Measurements from ENCODE around the gene NGF.

NGF gene

GRCh38 chr1:115373305-115373704, 35.3 kb upstream of the NGF start:
- TF ChIP-seq FOXP2 (optimal IDR thresholded peaks at IDR 0.05; ENCODE audit: borderline replicate concordance, extremely low read depth, extremely low read length, insufficient read depth) (no peak), SIN3A (IDR thresholded peaks at IDR 0.05; ENCODE audit: borderline replicate concordance, insufficient read depth, low read length) (no peak), POLR2AphosphoS5 (IDR thresholded peaks at IDR 0.05; ENCODE audit: low read depth, low read length) (no peak), TAF1 (IDR thresholded peaks at IDR 0.05; ENCODE audit: borderline replicate concordance, insufficient read depth, low read length) (no peak)
- TF ChIP-seq, protein P1, sequence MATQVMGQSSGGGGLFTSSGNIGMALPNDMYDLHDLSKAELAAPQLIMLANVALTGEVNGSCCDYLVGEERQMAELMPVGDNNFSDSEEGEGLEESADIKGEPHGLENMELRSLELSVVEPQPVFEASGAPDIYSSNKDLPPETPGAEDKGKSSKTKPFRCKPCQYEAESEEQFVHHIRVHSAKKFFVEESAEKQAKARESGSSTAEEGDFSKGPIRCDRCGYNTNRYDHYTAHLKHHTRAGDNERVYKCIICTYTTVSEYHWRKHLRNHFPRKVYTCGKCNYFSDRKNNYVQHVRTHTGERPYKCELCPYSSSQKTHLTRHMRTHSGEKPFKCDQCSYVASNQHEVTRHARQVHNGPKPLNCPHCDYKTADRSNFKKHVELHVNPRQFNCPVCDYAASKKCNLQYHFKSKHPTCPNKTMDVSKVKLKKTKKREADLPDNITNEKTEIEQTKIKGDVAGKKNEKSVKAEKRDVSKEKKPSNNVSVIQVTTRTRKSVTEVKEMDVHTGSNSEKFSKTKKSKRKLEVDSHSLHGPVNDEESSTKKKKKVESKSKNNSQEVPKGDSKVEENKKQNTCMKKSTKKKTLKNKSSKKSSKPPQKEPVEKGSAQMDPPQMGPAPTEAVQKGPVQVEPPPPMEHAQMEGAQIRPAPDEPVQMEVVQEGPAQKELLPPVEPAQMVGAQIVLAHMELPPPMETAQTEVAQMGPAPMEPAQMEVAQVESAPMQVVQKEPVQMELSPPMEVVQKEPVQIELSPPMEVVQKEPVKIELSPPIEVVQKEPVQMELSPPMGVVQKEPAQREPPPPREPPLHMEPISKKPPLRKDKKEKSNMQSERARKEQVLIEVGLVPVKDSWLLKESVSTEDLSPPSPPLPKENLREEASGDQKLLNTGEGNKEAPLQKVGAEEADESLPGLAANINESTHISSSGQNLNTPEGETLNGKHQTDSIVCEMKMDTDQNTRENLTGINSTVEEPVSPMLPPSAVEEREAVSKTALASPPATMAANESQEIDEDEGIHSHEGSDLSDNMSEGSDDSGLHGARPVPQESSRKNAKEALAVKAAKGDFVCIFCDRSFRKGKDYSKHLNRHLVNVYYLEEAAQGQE (IDR thresholded peaks at IDR 0.05; ENCODE audit: insufficient read depth in 1 of 2, low read depth in 2 of 2, low read length in 2 of 2): no peak

DNA sequence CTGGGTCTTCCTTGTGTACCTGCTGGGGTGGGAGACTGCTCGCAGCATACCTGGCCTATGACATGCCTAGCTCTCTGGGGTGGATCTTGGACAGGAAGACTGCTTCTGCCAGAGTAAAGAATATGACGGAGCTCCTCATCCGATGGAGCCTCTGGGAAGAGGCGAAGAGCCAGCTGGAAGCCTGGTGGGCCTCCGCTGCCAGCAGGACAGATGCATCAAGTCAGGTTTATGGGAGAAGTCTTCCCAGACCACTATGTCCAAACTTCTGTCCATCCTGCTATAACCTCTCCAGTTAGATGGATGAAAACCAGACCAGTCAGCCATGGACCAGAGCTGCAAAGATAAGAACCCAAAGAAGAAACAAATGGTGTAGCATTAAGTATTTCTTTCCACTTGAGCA, 27.7 kb upstream of the NGF start:
- no peak for TF ChIP-seq POLR2AphosphoS5 (IDR thresholded peaks at IDR 0.05; ENCODE audit: low read depth, low read length)
- no peak for TF ChIP-seq TAF1 (IDR thresholded peaks at IDR 0.05; ENCODE audit: borderline replicate concordance, insufficient read depth, low read length)
- TF ChIP-seq FOXP2 (optimal IDR thresholded peaks at IDR 0.05; ENCODE audit: borderline replicate concordance, extremely low read depth, extremely low read length, insufficient read depth): no peak
- no peak for TF ChIP-seq SIN3A (IDR thresholded peaks at IDR 0.05; ENCODE audit: borderline replicate concordance, insufficient read depth, low read length)
- TF ChIP-seq, protein P1 (IDR thresholded peaks at IDR 0.05; ENCODE audit: insufficient read depth in 1 of 2, low read depth in 2 of 2, low read length in 2 of 2): no peak

DNA sequence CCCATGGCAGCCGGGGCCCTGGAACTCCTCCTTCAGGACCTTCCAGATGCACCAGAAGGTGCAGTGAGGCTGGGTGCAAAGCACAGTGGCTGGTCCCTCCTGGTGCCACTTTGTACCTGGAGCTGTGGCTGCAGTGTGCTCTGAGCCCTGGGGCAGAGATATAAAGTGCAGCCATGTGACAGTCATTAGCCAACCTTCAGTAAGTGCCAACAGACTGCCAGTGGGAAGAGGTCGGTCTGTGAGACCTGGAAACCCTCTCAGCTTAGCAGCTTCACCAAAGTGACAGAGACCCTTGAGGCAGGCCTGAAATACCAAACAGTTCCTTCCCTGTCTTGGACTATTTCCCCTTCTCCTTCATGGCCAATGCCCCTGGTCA, 26.7 kb upstream of the NGF start:
- no peak for TF ChIP-seq FOXP2 (optimal IDR thresholded peaks at IDR 0.05; ENCODE audit: borderline replicate concordance, extremely low read depth, extremely low read length, insufficient read depth)
- no peak for TF ChIP-seq TAF1 (IDR thresholded peaks at IDR 0.05; ENCODE audit: borderline replicate concordance, insufficient read depth, low read length)
- no peak for TF ChIP-seq SIN3A (IDR thresholded peaks at IDR 0.05; ENCODE audit: borderline replicate concordance, insufficient read depth, low read length)
- TF ChIP-seq, protein P1 (IDR thresholded peaks at IDR 0.05; ENCODE audit: insufficient read depth in 1 of 2, low read depth in 2 of 2, low read length in 2 of 2): no peak
- TF ChIP-seq POLR2AphosphoS5 (IDR thresholded peaks at IDR 0.05; ENCODE audit: low read depth, low read length): no peak

DNA sequence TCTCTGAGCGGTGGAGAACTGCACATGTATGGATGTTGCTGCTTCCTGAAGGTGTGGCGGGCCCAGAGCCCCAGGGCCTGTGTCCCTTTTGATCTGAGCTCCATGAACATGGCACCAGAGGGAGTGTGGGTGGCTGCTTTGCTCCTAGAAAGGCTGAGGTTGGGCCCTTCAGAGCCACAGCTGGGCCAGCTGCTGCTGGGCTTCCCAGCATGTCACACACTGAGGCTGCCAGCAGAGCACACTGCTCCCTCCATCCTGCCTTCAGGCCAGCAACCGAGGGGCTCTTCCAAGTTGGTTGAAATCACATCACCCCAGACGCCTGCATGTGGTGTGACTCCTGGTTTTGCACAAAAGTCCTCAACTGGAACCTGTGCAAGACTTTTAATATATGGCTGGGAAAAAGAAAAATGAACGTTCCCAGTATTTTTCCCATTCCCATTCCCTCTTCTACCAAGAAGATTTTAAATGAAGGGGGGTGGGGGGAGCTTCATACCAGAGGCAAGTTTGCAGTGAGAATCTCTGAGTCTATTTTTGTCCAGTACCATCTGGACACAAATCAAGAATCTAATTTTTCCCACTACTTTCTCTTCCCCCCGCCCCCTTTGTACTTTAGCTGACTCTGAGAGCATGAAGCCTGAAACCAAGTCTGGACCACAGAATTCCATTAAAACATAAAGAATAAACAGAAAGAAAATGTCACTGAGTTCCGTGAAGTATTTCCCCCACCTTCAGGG, 26.2 kb upstream of the NGF start:
- TF ChIP-seq SIN3A (IDR thresholded peaks at IDR 0.05; ENCODE audit: borderline replicate concordance, insufficient read depth, low read length): no peak

GRCh38 chr1:115363171-115363570, 25.1 kb upstream of the NGF start:
- TF ChIP-seq FOXP2 (optimal IDR thresholded peaks at IDR 0.05; ENCODE audit: borderline replicate concordance, extremely low read depth, extremely low read length, insufficient read depth) (no peak), SIN3A (IDR thresholded peaks at IDR 0.05; ENCODE audit: borderline replicate concordance, insufficient read depth, low read length) (no peak), TAF1 (IDR thresholded peaks at IDR 0.05; ENCODE audit: borderline replicate concordance, insufficient read depth, low read length) (no peak), POLR2AphosphoS5 (IDR thresholded peaks at IDR 0.05; ENCODE audit: low read depth, low read length) (no peak)
- TF ChIP-seq, protein P1 (IDR thresholded peaks at IDR 0.05; ENCODE audit: insufficient read depth in 1 of 2, low read depth in 2 of 2, low read length in 2 of 2): no peak

Measured in PFSK-1 (cell line).